H1 (cell line): ENCODE results near the gene C22orf39.

ENCODE experiments used
- BACH1 ChIP-seq: IDR thresholded peaks from 2 replicates; pipeline ENCODE4 v1.6.1; 2012; ENCODE audit warnings: low read length, improper control_type of control experiment
- CEBPB ChIP-seq: IDR thresholded peaks from 2 replicates; pipeline ENCODE4 v1.6.1; 2012; ENCODE audit warnings: low read depth, low read length
- EZH2 ChIP-seq: fragments of 200-600 bp; sonication (generic); IDR thresholded peaks from 2 replicates; pipeline ENCODE4 v1.7.1; 2012; ENCODE audit warnings: low read depth, mild to moderate bottlenecking, moderate library complexity, low read length, inconsistent platforms; ENCODE audit not compliant: severe bottlenecking
- HDAC6 ChIP-seq: IDR thresholded peaks from one replicate; pipeline ENCODE4 v1.7.1; 2012; ENCODE audit warnings: low read depth, mild to moderate bottlenecking, inconsistent platforms, low read length, moderate library complexity
- MAX ChIP-seq: IDR thresholded peaks from 2 replicates; pipeline ENCODE4 v1.6.1; 2012; ENCODE audit warnings: inconsistent platforms
- POLR2A ChIP-seq, 2 experiments: IDR thresholded peaks; 1 replicate in 1 of 2; 2 replicates in 1 of 2; pipeline ENCODE4 v1.6.1; 2011; ENCODE audit warnings: low read depth in 2 of 2, low read length in 2 of 2, mild to moderate bottlenecking in 2 of 2; ENCODE audit errors: control extremely low read depth in 1 of 2
- POLR2AphosphoS5 ChIP-seq: IDR thresholded peaks from 2 replicates; pipeline ENCODE4 v1.6.1; 2011; ENCODE audit warnings: low read depth, low read length
- RAD21 ChIP-seq, 2 experiments: IDR thresholded peaks in 1 of 2; conservative IDR thresholded peaks in 1 of 2; 2 replicates each; pipeline ENCODE4 v1.6.1; 2011; ENCODE audit warnings: low read depth in 2 of 2, low read length in 2 of 2, improper control_type of control experiment in 1 of 2, inconsistent platforms in 1 of 2, mild to moderate bottlenecking in 1 of 2, moderate library complexity in 1 of 2
- SIN3A ChIP-seq, 2 experiments: IDR thresholded peaks in 1 of 2; conservative IDR thresholded peaks in 1 of 2; 2 replicates each; pipeline ENCODE4 v1.6.1; 2011 to 2012; ENCODE audit warnings: low read length in 2 of 2, improper control_type of control experiment in 1 of 2, low read depth in 1 of 2, mild to moderate bottlenecking in 1 of 2
- YY1 ChIP-seq: IDR thresholded peaks from 2 replicates; pipeline ENCODE4 v1.6.1; 2011; ENCODE audit warnings: low read depth, mild to moderate bottlenecking, low read length
- TF ChIP-seq, protein P1 (sequence below), 3 experiments: IDR thresholded peaks; 1 replicate in 2 of 3; 2 replicates in 1 of 3; pipeline versions ENCODE4 v1.5.1 to v1.6.1; 2011; ENCODE audit warnings: low read length in 3 of 3, mild to moderate bottlenecking in 3 of 3, inconsistent platforms in 2 of 3, low read depth in 1 of 3, moderate library complexity in 1 of 3; ENCODE audit not compliant: insufficient read depth in 1 of 3; ENCODE audit errors: control extremely low read depth in 1 of 3

DNA sequence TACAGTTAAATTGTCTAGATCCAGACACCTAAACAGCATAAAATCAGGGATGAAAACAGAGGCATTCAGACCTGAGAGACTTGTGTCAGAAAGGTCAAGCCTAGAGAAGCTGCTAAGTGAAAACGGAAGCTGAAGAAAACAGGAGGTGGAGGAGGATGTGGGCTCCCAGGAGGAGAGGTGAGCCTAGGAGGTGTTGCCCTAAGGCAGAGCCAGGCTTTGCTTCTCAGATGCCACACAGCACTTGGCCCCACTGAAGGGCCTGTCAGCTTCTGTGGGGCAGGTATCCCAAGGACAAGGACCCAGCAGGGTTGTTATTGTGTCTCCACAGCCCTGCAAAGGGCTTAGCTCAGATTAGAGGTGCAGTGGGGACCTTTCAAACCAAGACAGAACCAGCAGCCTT, 17.0 kb upstream of the C22orf39 start:
- no peak for TF ChIP-seq EZH2
- TF ChIP-seq, protein P1, sequence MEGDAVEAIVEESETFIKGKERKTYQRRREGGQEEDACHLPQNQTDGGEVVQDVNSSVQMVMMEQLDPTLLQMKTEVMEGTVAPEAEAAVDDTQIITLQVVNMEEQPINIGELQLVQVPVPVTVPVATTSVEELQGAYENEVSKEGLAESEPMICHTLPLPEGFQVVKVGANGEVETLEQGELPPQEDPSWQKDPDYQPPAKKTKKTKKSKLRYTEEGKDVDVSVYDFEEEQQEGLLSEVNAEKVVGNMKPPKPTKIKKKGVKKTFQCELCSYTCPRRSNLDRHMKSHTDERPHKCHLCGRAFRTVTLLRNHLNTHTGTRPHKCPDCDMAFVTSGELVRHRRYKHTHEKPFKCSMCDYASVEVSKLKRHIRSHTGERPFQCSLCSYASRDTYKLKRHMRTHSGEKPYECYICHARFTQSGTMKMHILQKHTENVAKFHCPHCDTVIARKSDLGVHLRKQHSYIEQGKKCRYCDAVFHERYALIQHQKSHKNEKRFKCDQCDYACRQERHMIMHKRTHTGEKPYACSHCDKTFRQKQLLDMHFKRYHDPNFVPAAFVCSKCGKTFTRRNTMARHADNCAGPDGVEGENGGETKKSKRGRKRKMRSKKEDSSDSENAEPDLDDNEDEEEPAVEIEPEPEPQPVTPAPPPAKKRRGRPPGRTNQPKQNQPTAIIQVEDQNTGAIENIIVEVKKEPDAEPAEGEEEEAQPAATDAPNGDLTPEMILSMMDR (IDR thresholded peaks at IDR 0.05; ENCODE audit: control extremely low read depth in 1 of 3, insufficient read depth in 1 of 3, low read depth in 1 of 3, low read length in 3 of 3) = no peak
- no peak for TF ChIP-seq HDAC6
- TF ChIP-seq POLR2AphosphoS5 = no peak
- TF ChIP-seq POLR2A (IDR thresholded peaks at IDR 0.05; ENCODE audit: control extremely low read depth in 1 of 2, low read depth in 2 of 2, low read length in 2 of 2) = no peak
- TF ChIP-seq YY1 = no peak
- TF ChIP-seq MAX = no peak
- no peak for TF ChIP-seq CEBPB
- no peak for TF ChIP-seq BACH1
- no peak for TF ChIP-seq RAD21 (IDR thresholded peaks at IDR 0.05 in 1 of 2, conservative IDR thresholded peaks at IDR 0.05 in 1 of 2; ENCODE audit: low read depth in 2 of 2, low read length in 2 of 2)
- no peak for TF ChIP-seq SIN3A (conservative IDR thresholded peaks at IDR 0.05 in 1 of 2, IDR thresholded peaks at IDR 0.05 in 1 of 2; ENCODE audit: low read depth in 1 of 2, low read length in 2 of 2)
